K562 (cell line): Measurements from ENCODE around the gene ABHD16B. TPM values are rescaled to one million over a fixed set of nuclear protein-coding genes. Genes with fewer than 3 reads are reported as not detected.

Experiments
- NUFIP1 ChIP-seq: fragments of 450-650 bp; IDR thresholded peaks from 2 replicates; pipeline ENCODE4 v1.6.1; 2018; ENCODE audit not compliant: partially characterized antibody
- RB1 ChIP-seq: fragments of 450-650 bp; IDR thresholded peaks from 2 replicates; pipeline ENCODE4 v1.6.1; 2017; ENCODE audit warnings: low read depth, mild to moderate bottlenecking
- RBFOX2 ChIP-seq: fragments of 200-400 bp; formaldehyde crosslinking; IDR thresholded peaks from 2 replicates; pipeline ENCODE4 v1.6.1; 2017; ENCODE audit warnings: low read depth, mild to moderate bottlenecking, low read length, moderate library complexity
- REST ChIP-seq, 2 experiments: fragments of 450-650 bp; formaldehyde crosslinking in 1 of 2; IDR thresholded peaks; 2 replicates each; pipeline versions ENCODE4 v1.4.0 to v1.6.1; 2014 to 2020; ENCODE audit warnings: mild to moderate bottlenecking in 2 of 2, borderline replicate concordance in 1 of 2, low read depth in 1 of 2
- polyA plus RNA-seq, 8 experiments: library from polyadenylated mRNA; depleted of rRNA in 4 of 8; stranded (reverse) in 5 of 8; unstranded in 3 of 8; fragments of >200 nt; fragmentation: Nextera tagmentation in 2 of 8; fragmentation: Illumina TruSeq in 1 of 8; extraction: Ambion mirVana in 2 of 8; extraction: Trizol in 1 of 8; gene quantifications; 2 replicates each; pipeline versions ENCODE4 v1.2.1 to v1.2.3, GENCODE V29; 2011 to 2014; ENCODE audit warnings: inconsistent platforms in 1 of 8, missing spikeins in 1 of 8
- total RNA-seq, 7 experiments: library from RNA; depleted of rRNA in 6 of 7; stranded (reverse); fragments of >200 nt in 6 of 7; fragmentation: Illumina TruSeq in 2 of 7; extraction: Trizol in 2 of 7; gene quantifications; 2 replicates each; pipeline versions ENCODE4 v1.2.1 to v1.2.3, GENCODE V29; 2011 to 2021; ENCODE audit warnings: low replicate concordance in 1 of 7
- TF ChIP-seq, protein P1 (sequence below): IDR thresholded peaks from 2 replicates; pipeline ENCODE4 v1.6.1; 2014; ENCODE audit warnings: antibody characterized with exemption
- TF ChIP-seq, protein P2 (sequence below), 2 experiments: IDR thresholded peaks; 2 replicates each; pipeline ENCODE4 v1.6.1; 2012; ENCODE audit warnings: improper control_type of control experiment in 2 of 2, low read depth in 2 of 2, low read length in 2 of 2, borderline replicate concordance in 1 of 2
- TF ChIP-seq, protein P3 (sequence below): fragments of 250-450 bp; sonication (Bioruptor Pico); IDR thresholded peaks from 2 replicates; pipeline ENCODE4 v1.4.0; 2020; ENCODE audit warnings: mild to moderate bottlenecking, moderate library complexity
- TF ChIP-seq, protein P4 (sequence below), 2 experiments: IDR thresholded peaks in 1 of 2; conservative IDR thresholded peaks in 1 of 2; 2 replicates each; pipeline ENCODE4 v1.6.1; 2016; ENCODE audit warnings: low read depth in 2 of 2, mild to moderate bottlenecking in 1 of 2, missing compliant biosample characterization in 1 of 2, missing genetic modification characterization in 1 of 2, moderate library complexity in 1 of 2

The ABHD16B gene
- total and polyA plus RNA-seq, 9 of the 15 experiments (the other 6 are each of a cell fraction or from before 2014, with no cell fraction given), result not detected

DNA sequence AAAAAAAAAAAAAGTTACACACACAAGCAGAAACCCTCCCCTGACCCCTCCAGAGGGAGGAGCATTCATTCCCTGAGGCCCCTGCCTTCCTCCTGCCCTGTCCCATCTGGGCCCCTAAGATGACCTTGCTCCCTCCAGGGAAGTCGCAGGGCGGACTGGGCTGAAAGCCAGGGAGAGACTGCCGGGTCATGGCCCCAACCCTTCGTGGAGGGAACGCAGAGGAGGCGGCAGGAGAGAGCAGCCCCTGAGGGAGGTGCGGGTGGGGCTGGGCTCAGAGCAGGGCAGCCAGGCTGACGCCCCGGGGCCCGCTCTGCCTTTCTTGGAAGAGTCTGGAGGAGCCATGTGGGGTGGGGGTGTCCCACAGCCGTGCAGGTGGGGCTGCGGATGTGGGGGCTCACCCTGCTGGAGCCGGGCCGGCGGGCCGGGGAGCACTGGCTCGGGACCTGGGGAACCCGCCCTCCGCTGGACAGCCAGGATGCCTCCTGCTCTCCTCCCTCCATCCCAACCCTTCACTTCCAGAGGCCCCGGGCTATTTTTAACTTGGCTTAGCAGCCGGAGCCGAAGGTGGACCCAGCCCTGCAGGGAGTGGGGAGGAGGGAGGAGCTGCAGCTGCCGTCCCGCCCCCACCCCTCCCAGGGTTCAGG, 15.0 kb upstream of the ABHD16B start (continued):
- TF ChIP-seq, protein P1, sequence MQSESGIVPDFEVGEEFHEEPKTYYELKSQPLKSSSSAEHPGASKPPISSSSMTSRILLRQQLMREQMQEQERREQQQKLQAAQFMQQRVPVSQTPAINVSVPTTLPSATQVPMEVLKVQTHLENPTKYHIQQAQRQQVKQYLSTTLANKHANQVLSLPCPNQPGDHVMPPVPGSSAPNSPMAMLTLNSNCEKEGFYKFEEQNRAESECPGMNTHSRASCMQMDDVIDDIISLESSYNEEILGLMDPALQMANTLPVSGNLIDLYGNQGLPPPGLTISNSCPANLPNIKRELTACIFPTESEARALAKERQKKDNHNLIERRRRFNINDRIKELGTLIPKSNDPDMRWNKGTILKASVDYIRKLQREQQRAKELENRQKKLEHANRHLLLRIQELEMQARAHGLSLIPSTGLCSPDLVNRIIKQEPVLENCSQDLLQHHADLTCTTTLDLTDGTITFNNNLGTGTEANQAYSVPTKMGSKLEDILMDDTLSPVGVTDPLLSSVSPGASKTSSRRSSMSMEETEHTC, result 0 out of 2 replicates have a peak, but pooled peaks have one; percentile 9
- no peak for TF ChIP-seq REST (IDR thresholded peaks at IDR 0.05; ENCODE audit: borderline replicate concordance)
- TF ChIP-seq REST (CRISPR knock-in tag; IDR thresholded peaks at IDR 0.05; ENCODE audit: low read depth), result no peak
- TF ChIP-seq, protein P2, sequence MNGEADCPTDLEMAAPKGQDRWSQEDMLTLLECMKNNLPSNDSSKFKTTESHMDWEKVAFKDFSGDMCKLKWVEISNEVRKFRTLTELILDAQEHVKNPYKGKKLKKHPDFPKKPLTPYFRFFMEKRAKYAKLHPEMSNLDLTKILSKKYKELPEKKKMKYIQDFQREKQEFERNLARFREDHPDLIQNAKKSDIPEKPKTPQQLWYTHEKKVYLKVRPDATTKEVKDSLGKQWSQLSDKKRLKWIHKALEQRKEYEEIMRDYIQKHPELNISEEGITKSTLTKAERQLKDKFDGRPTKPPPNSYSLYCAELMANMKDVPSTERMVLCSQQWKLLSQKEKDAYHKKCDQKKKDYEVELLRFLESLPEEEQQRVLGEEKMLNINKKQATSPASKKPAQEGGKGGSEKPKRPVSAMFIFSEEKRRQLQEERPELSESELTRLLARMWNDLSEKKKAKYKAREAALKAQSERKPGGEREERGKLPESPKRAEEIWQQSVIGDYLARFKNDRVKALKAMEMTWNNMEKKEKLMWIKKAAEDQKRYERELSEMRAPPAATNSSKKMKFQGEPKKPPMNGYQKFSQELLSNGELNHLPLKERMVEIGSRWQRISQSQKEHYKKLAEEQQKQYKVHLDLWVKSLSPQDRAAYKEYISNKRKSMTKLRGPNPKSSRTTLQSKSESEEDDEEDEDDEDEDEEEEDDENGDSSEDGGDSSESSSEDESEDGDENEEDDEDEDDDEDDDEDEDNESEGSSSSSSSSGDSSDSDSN (IDR thresholded peaks at IDR 0.05; ENCODE audit: borderline replicate concordance in 1 of 2, low read depth in 2 of 2, low read length in 2 of 2), result peak; percentile 62 to 75; a peak in 1 of 4 replicates
- TF ChIP-seq NUFIP1, result no peak
- TF ChIP-seq RBFOX2, result peak; percentile 46
- TF ChIP-seq RB1, result peak; percentile 34; the same call in 1 of the 2 replicates
- TF ChIP-seq, protein P3, sequence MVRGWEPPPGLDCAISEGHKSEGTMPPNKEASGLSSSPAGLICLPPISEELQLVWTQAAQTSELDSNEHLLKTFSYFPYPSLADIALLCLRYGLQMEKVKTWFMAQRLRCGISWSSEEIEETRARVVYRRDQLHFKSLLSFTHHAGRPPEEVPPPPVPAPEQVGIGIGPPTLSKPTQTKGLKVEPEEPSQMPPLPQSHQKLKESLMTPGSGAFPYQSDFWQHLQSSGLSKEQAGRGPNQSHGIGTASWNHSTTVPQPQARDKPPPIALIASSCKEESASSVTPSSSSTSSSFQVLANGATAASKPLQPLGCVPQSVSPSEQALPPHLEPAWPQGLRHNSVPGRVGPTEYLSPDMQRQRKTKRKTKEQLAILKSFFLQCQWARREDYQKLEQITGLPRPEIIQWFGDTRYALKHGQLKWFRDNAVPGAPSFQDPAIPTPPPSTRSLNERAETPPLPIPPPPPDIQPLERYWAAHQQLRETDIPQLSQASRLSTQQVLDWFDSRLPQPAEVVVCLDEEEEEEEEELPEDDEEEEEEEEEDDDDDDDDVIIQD, result no peak
- TF ChIP-seq, protein P4, sequence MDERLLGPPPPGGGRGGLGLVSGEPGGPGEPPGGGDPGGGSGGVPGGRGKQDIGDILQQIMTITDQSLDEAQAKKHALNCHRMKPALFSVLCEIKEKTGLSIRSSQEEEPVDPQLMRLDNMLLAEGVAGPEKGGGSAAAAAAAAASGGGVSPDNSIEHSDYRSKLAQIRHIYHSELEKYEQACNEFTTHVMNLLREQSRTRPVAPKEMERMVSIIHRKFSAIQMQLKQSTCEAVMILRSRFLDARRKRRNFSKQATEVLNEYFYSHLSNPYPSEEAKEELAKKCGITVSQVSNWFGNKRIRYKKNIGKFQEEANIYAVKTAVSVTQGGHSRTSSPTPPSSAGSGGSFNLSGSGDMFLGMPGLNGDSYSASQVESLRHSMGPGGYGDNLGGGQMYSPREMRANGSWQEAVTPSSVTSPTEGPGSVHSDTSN (CRISPR knock-in tag; IDR thresholded peaks at IDR 0.05; ENCODE audit: low read depth), result no peak
- TF ChIP-seq, protein P4 (tag; conservative IDR thresholded peaks at IDR 0.05; ENCODE audit: low read depth), result no peak
